ENCODE results near the gene ZBTB12. TPM values are rescaled to one million over a fixed set of nuclear protein-coding genes. Genes with fewer than 3 reads are reported as not detected.

Gene ZBTB12
- total RNA-seq, 1 experiment from 2014 or later, result 1.3 TPM

- no peak for DNase-seq (ENCODE audit: low spot score)
Measured at GRCh38 chr6:31850765-31851484, 51.0 kb downstream of the ZBTB12 start.

Other genes starting within 250 kb of the ZBTB12 start
- 176 and 186 TPM in 2 replicates for gene BAG6, start 249.4 kb downstream of the ZBTB12 start, total RNA-seq (2014; rRNA removed; shearing (Covaris generic))
- 2.0 and 4.2 TPM in 2 replicates for gene APOM, start 246.2 kb downstream of the ZBTB12 start, total RNA-seq (2014; rRNA removed; shearing (Covaris generic))
- 15.9 and 22.0 TPM in 2 replicates for gene C6orf47, start 241.3 kb downstream of the ZBTB12 start, total RNA-seq (2014; rRNA removed; shearing (Covaris generic))
- gene GPANK1, start 237.1 kb downstream of the ZBTB12 start, total RNA-seq (2014; rRNA removed; shearing (Covaris generic)), result 9.5 and 13.2 TPM in 2 replicates
- 263 and 282 TPM in 2 replicates for gene CSNK2B, start 236.0 kb downstream of the ZBTB12 start, total RNA-seq (2014; rRNA removed; shearing (Covaris generic))
- gene LY6G5B, start 232.1 kb downstream of the ZBTB12 start, total RNA-seq (2014; rRNA removed; shearing (Covaris generic)), result 1.2 and 2.0 TPM in 2 replicates
- gene LY6G5C, start 221.0 kb downstream of the ZBTB12 start, total RNA-seq (2014; rRNA removed; shearing (Covaris generic)), result not detected in 2 replicates
- gene ABHD16A, start 198.8 kb downstream of the ZBTB12 start, total RNA-seq (2014; rRNA removed; shearing (Covaris generic)), result 38.5 and 40.9 TPM in 2 replicates
- not detected in 2 replicates for gene LY6G6F, start 195.2 kb downstream of the ZBTB12 start, total RNA-seq (2014; rRNA removed; shearing (Covaris generic))
- not detected in 2 replicates for gene LY6G6D, start 186.7 kb downstream of the ZBTB12 start, total RNA-seq (2014; rRNA removed; shearing (Covaris generic))
- gene LY6G6C, start 180.3 kb downstream of the ZBTB12 start, total RNA-seq (2014; rRNA removed; shearing (Covaris generic)), result not detected in 2 replicates
- not detected in 2 replicates for gene MPIG6B, start 178.7 kb downstream of the ZBTB12 start, total RNA-seq (2014; rRNA removed; shearing (Covaris generic))
- gene DDAH2, start 172.8 kb downstream of the ZBTB12 start, total RNA-seq (2014; rRNA removed; shearing (Covaris generic)), result 134 and 166 TPM in 2 replicates
- gene CLIC1, start 165.6 kb downstream of the ZBTB12 start, total RNA-seq (2014; rRNA removed; shearing (Covaris generic)), result 927 and 1,153 TPM in 2 replicates
- 3.2 and 6.1 TPM in 2 replicates for gene MSH5, start 162.1 kb downstream of the ZBTB12 start, total RNA-seq (2014; rRNA removed; shearing (Covaris generic))
- gene SAPCD1, start 139.4 kb downstream of the ZBTB12 start, total RNA-seq (2014; rRNA removed; shearing (Covaris generic)), result 1.1 and 3.0 TPM in 2 replicates
- 0.60 and 3.2 TPM in 2 replicates for gene VWA7, start 124.8 kb downstream of the ZBTB12 start, total RNA-seq (2014; rRNA removed; shearing (Covaris generic))
- 56.0 and 58.8 TPM in 2 replicates for gene VARS1, start 106.3 kb downstream of the ZBTB12 start, total RNA-seq (2014; rRNA removed; shearing (Covaris generic))
- 80.4 and 88.0 TPM in 2 replicates for gene LSM2, start 95.1 kb downstream of the ZBTB12 start, total RNA-seq (2014; rRNA removed; shearing (Covaris generic))
- 1.4 and 3.0 TPM in 2 replicates for gene HSPA1L, start 86.8 kb downstream of the ZBTB12 start, total RNA-seq (2014; rRNA removed; shearing (Covaris generic))
- gene HSPA1A, start 86.5 kb downstream of the ZBTB12 start, total RNA-seq (2014; rRNA removed; shearing (Covaris generic)), result 1.2 and 4.1 TPM in 2 replicates
- 312 and 358 TPM in 2 replicates for gene HSPA1B, start 74.3 kb downstream of the ZBTB12 start, total RNA-seq (2014; rRNA removed; shearing (Covaris generic))
- 101 and 107 TPM in 2 replicates for gene NEU1, start 39.3 kb downstream of the ZBTB12 start, total RNA-seq (2014; rRNA removed; shearing (Covaris generic))
- gene SLC44A4, start 23.1 kb downstream of the ZBTB12 start, total RNA-seq (2014; rRNA removed; shearing (Covaris generic)), result not detected in 2 replicates
- 75.5 and 85.7 TPM in 2 replicates for gene EHMT2, start 4.4 kb downstream of the ZBTB12 start, total RNA-seq (2014; rRNA removed; shearing (Covaris generic))
- gene C2, start 25.6 kb upstream of the ZBTB12 start, total RNA-seq (2014; rRNA removed; shearing (Covaris generic)), result 0.69 TPM in 1 of 2 replicates, not detected in the other
- 3.7 and 4.0 TPM in 2 replicates for gene CFB, start 44.0 kb upstream of the ZBTB12 start, total RNA-seq (2014; rRNA removed; shearing (Covaris generic))
- gene NELFE, start 56.9 kb upstream of the ZBTB12 start, total RNA-seq (2014; rRNA removed; shearing (Covaris generic)), result 92.1 and 117 TPM in 2 replicates
- gene SKIC2, start 57.1 kb upstream of the ZBTB12 start, total RNA-seq (2014; rRNA removed; shearing (Covaris generic)), result 26.0 and 29.9 TPM in 2 replicates
- 16.4 and 17.9 TPM in 2 replicates for gene DXO, start 70.1 kb upstream of the ZBTB12 start, total RNA-seq (2014; rRNA removed; shearing (Covaris generic))
- 1.2 and 1.6 TPM in 2 replicates for gene C4A, start 80.0 kb upstream of the ZBTB12 start, total RNA-seq (2014; rRNA removed; shearing (Covaris generic))
- gene C4B, start 112.7 kb upstream of the ZBTB12 start, total RNA-seq (2014; rRNA removed; shearing (Covaris generic)), result 0.62 and 2.5 TPM in 2 replicates
- gene CYP21A2, start 136.3 kb upstream of the ZBTB12 start, total RNA-seq (2014; rRNA removed; shearing (Covaris generic)), result 0.05 TPM in 1 of 2 replicates, not detected in the other
- 45.0 and 45.7 TPM in 2 replicates for gene TNXB, start 207.3 kb upstream of the ZBTB12 start, total RNA-seq (2014; rRNA removed; shearing (Covaris generic))
- 19.9 and 22.2 TPM in 2 replicates for gene ATF6B, start 226.2 kb upstream of the ZBTB12 start, total RNA-seq (2014; rRNA removed; shearing (Covaris generic))
- gene FKBPL, start 228.2 kb upstream of the ZBTB12 start, total RNA-seq (2014; rRNA removed; shearing (Covaris generic)), result 4.8 and 8.8 TPM in 2 replicates
- gene PRRT1, start 249.9 kb upstream of the ZBTB12 start, total RNA-seq (2014; rRNA removed; shearing (Covaris generic)), result not detected in 2 replicates